Caco-2 (cell line): ENCODE results near the gene TIGIT. TPM values are rescaled to one million over a fixed set of nuclear protein-coding genes. Genes with fewer than 3 reads are reported as not detected.

ENCODE experiments used
- BruUV-seq: library from RNA; stranded (reverse); fragments of 400-500 nt; replicated peaks from 2 replicates; lab custom pipeline; 2021; lab: Mats Ljungman, UMichigan
- CTCF ChIA-PET: fragments of 300-600 bp; sonication (Branson Sonifier 250); formaldehyde crosslinking; loops from one replicate; lab custom pipeline; 2022; ENCODE audit warnings: antibody characterized with exemption; lab: Charles Lee
- POLR2A ChIA-PET: fragments of 300-600 bp; sonication (Branson Sonifier 250); formaldehyde crosslinking; loops from one replicate; lab custom pipeline; 2022; ENCODE audit warnings: antibody characterized with exemption; lab: Charles Lee
- DNase-seq, 2 experiments: peaks; one replicate each; pipeline versions ENCODE4 v3.0.0 to v3.0.0-alpha.2; 2020 to 2022
- H3K27me3 ChIP-seq: replicated peaks from 2 replicates; pipeline ENCODE4 v1.6.0; 2011; ENCODE audit warnings: low read length; ENCODE audit not compliant: control insufficient read depth, insufficient read depth
- H3K36me3 ChIP-seq: 2 replicates; pipeline ENCODE4 v1.5.1; 2011; ENCODE audit warnings: low read length; ENCODE audit not compliant: control insufficient read depth, insufficient read depth
- H3K4me1 ChIP-seq: fragments of 250-450 bp; sonication (Bioruptor Pico); 2 replicates; pipeline ENCODE4 v1.5.1; 2020; ENCODE audit warnings: mild to moderate bottlenecking
- H3K4me3 ChIP-seq: 2 replicates; pipeline ENCODE4 v1.5.1; 2011; ENCODE audit warnings: low read depth, mild to moderate bottlenecking, control low read depth, low read length
- H3K9me3 ChIP-seq: fragments of 250-450 bp; sonication (Bioruptor Pico); 2 replicates; pipeline ENCODE4 v1.5.1; 2020; ENCODE audit warnings: mild to moderate bottlenecking, moderate library complexity
- H3K27ac Mint-ChIP-seq: one replicate; pipeline ENCODE4 v1.8.0; 2022; ENCODE audit warnings: mixed read lengths; ENCODE audit not compliant: unreplicated experiment
- H3K27me3 Mint-ChIP-seq: one replicate; pipeline ENCODE4 v1.8.0; 2022; ENCODE audit warnings: mixed read lengths; ENCODE audit not compliant: insufficient read depth, unreplicated experiment
- H3K36me3 Mint-ChIP-seq: one replicate; pipeline ENCODE4 v1.8.0; 2022; ENCODE audit warnings: mild to moderate bottlenecking, mixed read lengths; ENCODE audit not compliant: insufficient read depth, unreplicated experiment
- H3K4me1 Mint-ChIP-seq: one replicate; pipeline ENCODE4 v1.8.0; 2022; ENCODE audit warnings: low read depth, mixed read lengths; ENCODE audit not compliant: unreplicated experiment
- H3K4me3 Mint-ChIP-seq: one replicate; pipeline ENCODE4 v1.8.0; 2022; ENCODE audit warnings: mild to moderate bottlenecking, moderate library complexity, mixed read lengths; ENCODE audit not compliant: unreplicated experiment
- H3K9me3 Mint-ChIP-seq: one replicate; pipeline ENCODE4 v1.8.0; 2022; ENCODE audit warnings: mixed read lengths; ENCODE audit not compliant: unreplicated experiment
- CTCF ChIP-seq, 2 experiments: fragments of 200-600 bp in 1 of 2; IDR thresholded peaks; 1 replicate in 1 of 2; 2 replicates in 1 of 2; pipeline versions ENCODE4 v1.5.1 to v1.8.0; 2011 to 2022; ENCODE audit warnings: antibody characterized with exemption in 1 of 2, control low read depth in 1 of 2, inconsistent platforms in 1 of 2, low read depth in 1 of 2, low read length in 1 of 2, mild to moderate bottlenecking in 1 of 2, moderate library complexity in 1 of 2; ENCODE audit not compliant: insufficient read depth in 1 of 2, severe bottlenecking in 1 of 2, unreplicated experiment in 1 of 2
- intact Hi-C: fragments of 100-400 bp; cut with micrococcal nuclease; formaldehyde crosslinking; loops from one replicate; pipeline ENCODE4 v1.10.0; 2022; ENCODE audit not compliant: unreplicated experiment
- total RNA-seq: library from RNA; stranded (reverse); gene quantifications from 2 replicates; pipeline ENCODE4 v1.2.3, GENCODE V29; 2022

TIGIT gene
- total RNA-seq, 1 experiment from 2014 or later, result not detected

GRCh38 chr3:114327665-114328064 is 33.8 kb downstream of the TIGIT start:
- no peaks in the 10 kb centered on the region for H3K36me3 ChIP-seq
- intact Hi-C loops, result no loop called here
- Mint-ChIP-seq H3K4me3 (no peak overlapping the region), H3K27me3 (no peaks in the 10 kb centered on the region), H3K4me1 (peaks cover 6% of the 10 kb centered on the region), H3K36me3 (no peaks in the 10 kb centered on the region), H3K27ac (no peak overlapping the region), H3K9me3 (no peaks in the 10 kb centered on the region)
- no peak for DNase-seq
- no peaks in the 10 kb centered on the region for H3K9me3 ChIP-seq
- POLR2A ChIA-PET, result no interaction called here
- no peak overlapping the region for H3K4me3 ChIP-seq
- no TSS peak for BruUV-seq
- no peaks in the 10 kb centered on the region for H3K27me3 ChIP-seq
- no peak for TF ChIP-seq CTCF (IDR thresholded peaks at IDR 0.05; ENCODE audit: insufficient read depth in 1 of 2, low read depth in 1 of 2, low read length in 1 of 2, severe bottlenecking in 1 of 2, unreplicated experiment in 1 of 2)
- CTCF ChIA-PET, result no interaction called here
- 0 out of 2 replicates have a peak, but pooled peaks cover 3% of the 10 kb centered on the region for H3K4me1 ChIP-seq

- H3K36me3 ChIP-seq, result no peaks in the 10 kb centered on the region
- 0 out of 2 replicates have a peak, but pooled peaks cover 3% of the 10 kb centered on the region for H3K4me1 ChIP-seq
- POLR2A ChIA-PET, result no interaction called here
- BruUV-seq, result no TSS peak
- Mint-ChIP-seq H3K4me1 (peaks cover 6% of the 10 kb centered on the region), H3K27ac (no peak overlapping the region), H3K27me3 (no peaks in the 10 kb centered on the region), H3K36me3 (no peaks in the 10 kb centered on the region), H3K4me3 (no peak overlapping the region), H3K9me3 (no peaks in the 10 kb centered on the region)
- no peak overlapping the region for H3K4me3 ChIP-seq
- DNase-seq, result no peak
- no peaks in the 10 kb centered on the region for H3K9me3 ChIP-seq
- H3K27me3 ChIP-seq, result no peaks in the 10 kb centered on the region
- CTCF ChIA-PET, result no interaction called here
- no peak for TF ChIP-seq CTCF (IDR thresholded peaks at IDR 0.05; ENCODE audit: insufficient read depth in 1 of 2, low read depth in 1 of 2, low read length in 1 of 2, severe bottlenecking in 1 of 2, unreplicated experiment in 1 of 2)
- intact Hi-C loops, result no loop called here
These were observed 34.5 kb downstream of the TIGIT start for GRCh38 chr3:114328345-114328744.

- H3K36me3 ChIP-seq, result no peaks in the 10 kb centered on the region
- H3K4me1 Mint-ChIP-seq, result no peaks in the 10 kb centered on the region
- DNase-seq, result no peak
These were observed 36.0 kb downstream of the TIGIT start for GRCh38 chr3:114329823-114330222.

More at GRCh38 chr3:114329823-114330222, 36.0 kb downstream of the TIGIT start:
- Mint-ChIP-seq H3K27ac (no peak overlapping the region), H3K27me3 (no peaks in the 10 kb centered on the region), H3K4me3 (no peak overlapping the region), H3K36me3 (peaks cover 9% of the 10 kb centered on the region), H3K9me3 (no peaks in the 10 kb centered on the region)
- POLR2A ChIA-PET, result no interaction called here
- Histone ChIP-seq H3K27me3 (no peaks in the 10 kb centered on the region), H3K9me3 (no peaks in the 10 kb centered on the region), H3K4me3 (no peak overlapping the region), H3K4me1 (no peaks in the 10 kb centered on the region)
- intact Hi-C loops, result no loop called here
- BruUV-seq, result no TSS peak
- TF ChIP-seq CTCF (IDR thresholded peaks at IDR 0.05; ENCODE audit: insufficient read depth in 1 of 2, low read depth in 1 of 2, low read length in 1 of 2, severe bottlenecking in 1 of 2, unreplicated experiment in 1 of 2), result no peak
- CTCF ChIA-PET, result no interaction called here
